ELF-1 (cell line): Measurements from ENCODE around the gene PRICKLE3.
"Not testable (repeated sequence)": the region's sequence is repeated elsewhere in the genome, so short reads cannot be mapped to it uniquely, and the experiment has no call there.

Experiments
- DNase-seq: peaks from one replicate; pipeline ENCODE4 v3.0.0-alpha.2; 2016; ENCODE audit warnings: low read depth, low spot score

The PRICKLE3 gene

GRCh38 chrX:49161632-49162031 lies 24.5 kb downstream of the PRICKLE3 start:
- DNase-seq, result no peak

DNA sequence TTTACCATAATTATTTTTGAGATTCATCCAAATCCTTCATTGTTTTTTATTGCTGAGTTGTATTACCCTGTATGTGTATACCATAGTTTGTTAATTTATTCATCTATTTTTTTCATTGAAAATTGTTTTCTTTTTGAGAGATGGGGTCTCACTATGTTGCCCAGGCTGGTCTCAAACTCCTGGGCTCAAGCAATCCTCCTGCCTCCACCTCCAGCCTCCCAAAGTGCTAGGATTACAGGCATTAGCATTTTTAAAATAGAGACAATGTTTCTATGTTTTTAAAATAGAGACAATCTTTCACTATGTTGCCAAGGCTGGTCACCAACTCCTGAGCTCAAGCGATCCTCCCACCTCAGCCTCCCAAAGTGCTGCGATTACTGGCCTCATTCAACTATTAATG lies 25.3 kb downstream of the PRICKLE3 start:
- DNase-seq, result no peak

- no peak for DNase-seq
Measured at GRCh38 chrX:49157194-49157593, 29.0 kb downstream of the PRICKLE3 start.

- peak; percentile 95 for DNase-seq
Measured at GRCh38 chrX:49155900-49156837, 30.0 kb downstream of the PRICKLE3 start.

GRCh38 chrX:49155243-49155899 lies 30.8 kb downstream of the PRICKLE3 start:
- peak; percentile 90 for DNase-seq

DNA sequence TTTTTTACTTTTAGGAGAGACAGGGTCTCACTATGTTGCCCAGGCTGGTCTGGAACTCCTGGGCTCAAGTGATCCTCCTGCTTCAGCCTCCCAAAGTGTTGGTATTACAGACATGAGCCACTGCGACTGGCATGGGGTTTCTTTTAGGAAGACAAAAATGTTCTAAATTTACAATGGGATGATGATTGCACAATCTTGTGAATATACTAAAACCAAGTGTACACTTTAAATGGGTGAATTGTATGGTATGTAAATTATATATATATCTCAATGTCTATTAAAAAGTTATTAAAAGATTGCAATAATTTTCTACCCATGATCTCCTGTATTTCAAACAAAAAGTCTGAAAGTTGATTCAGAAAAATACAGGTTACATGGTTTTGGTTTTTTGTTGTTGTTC lies 32.7 kb downstream of the PRICKLE3 start:
- DNase-seq, result no peak

- not testable (repeated sequence) for DNase-seq
Measured at GRCh38 chrX:49149291-49149690, 36.9 kb downstream of the PRICKLE3 start.

DNA sequence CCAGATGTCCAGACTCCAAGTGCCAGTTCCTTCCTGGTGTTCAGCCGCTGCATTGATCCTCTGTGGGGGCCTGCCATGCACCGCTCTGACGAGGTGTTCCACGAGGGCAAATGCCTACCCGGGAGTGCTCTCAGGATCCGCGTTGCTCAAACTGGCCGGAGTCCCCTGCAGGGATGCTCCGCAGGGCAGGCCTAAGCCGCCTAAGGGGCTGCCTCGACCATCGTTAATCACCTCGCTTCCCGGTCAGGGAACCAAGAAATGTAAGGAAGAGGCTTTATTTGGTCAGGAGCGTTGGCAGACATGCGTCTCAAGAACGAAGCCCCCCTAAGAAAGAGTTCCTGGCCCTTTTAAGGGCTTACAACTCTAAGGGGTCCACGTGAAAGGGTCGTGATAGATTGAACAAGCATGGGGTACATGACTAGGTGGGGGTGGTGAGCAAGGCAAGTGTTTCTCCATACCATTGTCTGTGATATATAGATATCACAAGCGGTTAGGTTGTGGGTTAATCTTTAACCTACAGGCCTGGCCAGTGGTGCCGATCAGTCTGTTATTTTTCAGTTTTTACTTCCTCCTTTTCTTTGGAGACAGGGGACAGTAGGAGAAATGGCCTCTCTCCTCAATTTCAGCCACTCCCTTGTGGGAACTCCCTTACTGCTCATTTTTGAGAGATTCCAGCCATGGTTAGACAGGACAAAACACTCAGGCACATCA lies 37.6 kb downstream of the PRICKLE3 start:
- not testable (repeated sequence) for DNase-seq

- DNase-seq, result no peak
Measured at GRCh38 chrX:49147936-49148335, 38.2 kb downstream of the PRICKLE3 start.

- DNase-seq, result no peak
Measured at GRCh38 chrX:49147282-49147681, 38.9 kb downstream of the PRICKLE3 start.

- peak; percentile 13 for DNase-seq
Measured at GRCh38 chrX:49143154-49143553, 43.0 kb downstream of the PRICKLE3 start.

DNA sequence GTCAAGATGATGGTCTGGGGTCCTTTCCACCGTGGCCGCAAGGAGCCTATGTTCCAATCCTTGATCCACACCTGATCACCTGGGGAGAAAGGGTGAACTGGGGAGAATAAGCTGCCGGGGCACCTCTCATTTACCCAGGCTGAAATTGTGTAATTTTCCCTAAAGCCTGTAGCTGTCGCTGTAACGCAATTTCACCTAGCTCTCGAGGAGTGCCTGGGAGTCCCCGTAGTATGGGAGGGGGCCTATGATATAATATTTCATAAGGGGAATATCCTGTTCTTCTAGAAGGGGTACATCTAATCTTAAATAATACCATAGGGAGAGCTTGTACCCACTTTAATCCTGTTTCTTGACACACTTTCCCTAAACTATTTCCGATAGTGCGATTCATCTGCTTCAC lies 43.9 kb downstream of the PRICKLE3 start:
- DNase-seq, result not testable (repeated sequence)

DNA sequence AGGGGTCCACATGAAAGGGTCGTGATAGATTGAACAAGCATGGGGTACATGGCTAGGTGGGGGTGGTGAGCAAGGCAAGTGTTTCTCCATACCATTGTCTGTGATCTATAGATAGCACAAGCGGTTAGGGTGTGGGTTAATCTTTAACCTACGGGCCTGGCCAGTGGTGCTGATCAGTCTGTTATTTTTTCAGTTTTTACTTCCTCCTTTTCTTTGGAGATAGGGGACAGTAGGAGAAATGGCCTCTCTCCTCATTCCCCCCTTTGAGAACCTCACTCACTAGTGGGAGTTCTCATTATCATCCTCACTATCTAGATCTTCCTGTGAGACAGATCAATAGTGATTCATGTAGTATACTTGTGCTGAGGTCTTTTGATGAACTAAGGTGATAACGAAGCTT lies 46.5 kb downstream of the PRICKLE3 start:
- no peak for DNase-seq

DNA sequence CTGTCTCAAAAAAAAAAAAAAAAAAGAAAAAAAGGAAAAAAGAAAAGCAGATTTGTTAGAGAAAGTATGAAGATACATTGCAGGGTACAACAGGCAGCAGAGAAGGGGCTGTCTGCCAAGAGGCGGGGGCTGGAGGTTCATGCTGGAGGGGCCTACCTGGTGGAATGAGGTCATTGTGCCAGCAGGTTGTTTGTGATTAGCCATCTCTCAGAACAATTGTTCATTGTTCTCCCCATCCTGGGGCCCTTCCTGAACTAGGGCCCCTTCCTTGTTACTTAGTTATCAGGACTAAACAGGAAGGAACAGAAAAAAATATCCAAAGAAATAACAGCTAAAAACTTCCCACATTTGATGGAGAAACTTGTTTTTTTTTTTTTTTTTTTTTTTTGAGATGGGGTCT lies 48.7 kb downstream of the PRICKLE3 start:
- no peak for DNase-seq

GRCh38 chrX:49133759-49134158 lies 52.4 kb downstream of the PRICKLE3 start:
- no peak for DNase-seq

- DNase-seq, result not testable (repeated sequence)
Measured at GRCh38 chrX:49132275-49132674, 53.9 kb downstream of the PRICKLE3 start.

- DNase-seq, result no peak
Measured at GRCh38 chrX:49129427-49129826, 56.7 kb downstream of the PRICKLE3 start.

- not testable (repeated sequence) for DNase-seq
Measured at GRCh38 chrX:49127742-49128258, 58.4 kb downstream of the PRICKLE3 start.
